Breast epithelium (tissue), 4 donors: ENCODE results near the gene RPL10. TPM values are rescaled to one million over a fixed set of nuclear protein-coding genes. Genes with fewer than 3 reads are reported as not detected.
A peak's percentile ranks its signal among the peaks of the same experiment; 100 is the strongest.

Experiments used
- DNase-seq, 2 donors: peaks; one replicate each; pipeline ENCODE4 v3.0.0-alpha.2; 2019; ENCODE audit warnings: low spot score in 2 of 2
- H3K27ac ChIP-seq, 2 donors: fragments of 200-600 bp; sonication (generic) in 1 of 2; one replicate each; pipeline ENCODE4 v1.5.1; 2016 to 2019; ENCODE audit warnings: mild to moderate bottlenecking in 1 of 2
- H3K27me3 ChIP-seq, 2 donors: fragments of 200-600 bp; sonication (generic) in 1 of 2; one replicate each; pipeline versions ENCODE4 v1.5.1 to v1.6.0; 2017 to 2019; ENCODE audit warnings: control low read depth in 1 of 2, mild to moderate bottlenecking in 1 of 2
- H3K36me3 ChIP-seq: fragments of 200-600 bp; one replicate; pipeline ENCODE4 v1.5.1; 2019
- H3K4me1 ChIP-seq, 2 donors: fragments of 200-600 bp; sonication (generic); one replicate each; pipeline ENCODE4 v1.5.1; 2016 to 2019; ENCODE audit warnings: control low read depth in 1 of 2
- H3K4me3 ChIP-seq, 3 donors: fragments of 200-600 bp; sonication (generic); 1 replicate in 2 of 3; 2 replicates in 1 of 3; pipeline ENCODE4 v1.5.1; 2016 to 2019; ENCODE audit warnings: mild to moderate bottlenecking in 3 of 3, moderate library complexity in 2 of 3
- H3K9me3 ChIP-seq, 2 donors: fragments of 200-600 bp; sonication (generic) in 1 of 2; one replicate each; pipeline ENCODE4 v1.5.1; 2016 to 2019; ENCODE audit warnings: control low read depth in 1 of 2
- CTCF ChIP-seq, 3 donors: fragments of 450-650 bp; IDR thresholded peaks; one replicate each; pipeline ENCODE4 v1.5.1; 2016 to 2017; ENCODE audit warnings: antibody characterized with exemption in 3 of 3, mild to moderate bottlenecking in 3 of 3, moderate library complexity in 3 of 3
- POLR2A ChIP-seq: fragments of 450-650 bp; IDR thresholded peaks from one replicate; pipeline ENCODE4 v1.6.1; 2016; ENCODE audit warnings: antibody characterized with exemption, mild to moderate bottlenecking, moderate library complexity
- POLR2AphosphoS5 ChIP-seq, 3 donors: sonication (generic); formaldehyde crosslinking; IDR thresholded peaks; one replicate each; pipeline ENCODE4 v1.6.1; 2017; ENCODE audit warnings: antibody characterized with exemption in 3 of 3
- intact Hi-C: fragments of 100-400 bp; cut with DNase I; formaldehyde crosslinking; loops from one replicate; pipeline ENCODE4 v1.15.1; 2023; ENCODE audit warnings: low total_unique reads
- total RNA-seq, 3 donors: library from RNA; depleted of rRNA; stranded (reverse); fragments of >200 nt; gene quantifications; one replicate each; pipeline ENCODE4 v1.1.0, GENCODE V29; 2016

The RPL10 gene
- total RNA-seq, 3 donors from 2014 or later: 8,496 to 9,265 (median 8,695) TPM

- Histone ChIP-seq H3K27me3 (peaks cover 0 to 22% of the 10 kb centered on the region in 2 donors), H3K9me3 (no peaks in the 10 kb centered on the region), H3K27ac (peak overlapping the region; percentile 91 to 92), H3K4me3 (peak overlapping the region; percentile 38 to 79 (median 68)), H3K36me3 (no peaks in the 10 kb centered on the region), H3K4me1 (no peaks in the 10 kb centered on the region)
- DNase-seq: peak; percentile 74 to 89
- TF ChIP-seq POLR2A (no peak), CTCF (IDR thresholded peaks at IDR 0.05) (peak; percentile 27 to 66 (median 47)), POLR2AphosphoS5 (IDR thresholded peaks at IDR 0.05) (peak in 1 of 3 donors; percentile 42)
- intact Hi-C loops: no loop called here
These were observed 24.6 kb upstream of the RPL10 start for GRCh38 chrX:154373340-154374306.

- TF ChIP-seq POLR2A (no peak), CTCF (IDR thresholded peaks at IDR 0.05) (no peak), POLR2AphosphoS5 (IDR thresholded peaks at IDR 0.05) (peak in 1 of 3 donors; percentile 14)
- H3K27ac ChIP-seq: peak within 1 kb of the TSS; percentile 91 to 92
- intact Hi-C loops: no loop called here
- H3K36me3 ChIP-seq: no peaks in the 10 kb centered on the region
- H3K4me3 ChIP-seq: peak within 1 kb of the TSS; percentile 38 to 79 (median 68)
- no peaks in the 10 kb centered on the region for H3K4me1 ChIP-seq
- DNase-seq: peak in 1 of 2 donors; percentile 37
- peaks cover 0 to 22% of the 10 kb centered on the region in 2 donors for H3K27me3 ChIP-seq
- no peaks in the 10 kb centered on the region for H3K9me3 ChIP-seq
These were observed 23.6 kb upstream of the RPL10 start, which contains the start of gene FLNA for GRCh38 chrX:154374313-154375155. TSS of gene FLNA (minus strand) at chrX:154374634. CDS start at chrX:154371245, 3,389 bp downstream.

- intact Hi-C loops: no loop called here
- peak overlapping the region in 2 of 3 donors; percentile 68 to 79 for H3K4me3 ChIP-seq
- H3K27ac ChIP-seq: peak overlapping the region; percentile 91 to 92
These were observed 23.0 kb upstream of the RPL10 start for GRCh38 chrX:154375156-154375504.

GRCh38 chrX:154376774-154377173 is 21.4 kb upstream of the RPL10 start:
- H3K27ac ChIP-seq: peak overlapping the region in 1 of 2 donors; percentile 98
- H3K36me3 ChIP-seq: no peaks in the 10 kb centered on the region
- peaks cover 0 to 18% of the 10 kb centered on the region in 2 donors for H3K27me3 ChIP-seq
- no peak overlapping the region for H3K4me3 ChIP-seq
- intact Hi-C loops: no loop called here
- H3K4me1 ChIP-seq: no peaks in the 10 kb centered on the region
- no peak for DNase-seq
- no peaks in the 10 kb centered on the region for H3K9me3 ChIP-seq
- no peak for TF ChIP-seq POLR2AphosphoS5 (IDR thresholded peaks at IDR 0.05)
- no peak for TF ChIP-seq POLR2A
- no peak for TF ChIP-seq CTCF (IDR thresholded peaks at IDR 0.05)

More at GRCh38 chrX:154375156-154375504, 23.0 kb upstream of the RPL10 start:
- no peak for DNase-seq
- H3K27me3 ChIP-seq: peaks cover 0 to 18% of the 10 kb centered on the region in 2 donors
- TF ChIP-seq POLR2A: no peak
- no peak for TF ChIP-seq POLR2AphosphoS5 (IDR thresholded peaks at IDR 0.05)
- no peak for TF ChIP-seq CTCF (IDR thresholded peaks at IDR 0.05)
- H3K4me1 ChIP-seq: no peaks in the 10 kb centered on the region
- no peaks in the 10 kb centered on the region for H3K9me3 ChIP-seq
- no peaks in the 10 kb centered on the region for H3K36me3 ChIP-seq
